ENCODE data around the gene ARL4C.
A peak's percentile ranks its signal among the peaks of the same experiment; 100 is the strongest.

ARL4C gene

GRCh38 chr2:234451242-234451641, 45.6 kb downstream of the ARL4C start:
- H3K79me2 ChIP-seq (ENCODE audit: control insufficient read depth, insufficient read depth, low read length), result no peaks in the 10 kb centered on the region
- no peak overlapping the region for H3K4me2 ChIP-seq (ENCODE audit: low read length)
- no peaks in the 10 kb centered on the region for H3K27me3 ChIP-seq (ENCODE audit: insufficient read depth, low read length, poor library complexity)
- no peak overlapping the region for H3K4me3 ChIP-seq (ENCODE audit: low read length)
- no CpG with 5 or more reads among the region's 2 CpGs for WGBS (ENCODE audit: extremely low coverage, insufficient coverage, low lambda C conversion rate)
- H2AK5ac ChIP-seq (ENCODE audit: low read length), result no peak overlapping the region
- no peak for DNase-seq
- no peak overlapping the region for H2BK15ac ChIP-seq (replicated peaks; ENCODE audit: low read depth)
- no peaks in the 10 kb centered on the region for H3K79me1 ChIP-seq (ENCODE audit: low read length)
- no peaks in the 10 kb centered on the region for H3K36me3 ChIP-seq (ENCODE audit: control insufficient read depth, insufficient read depth, low read length)
- no peak overlapping the region for H4K5ac ChIP-seq (ENCODE audit: low read length)
- no peak overlapping the region for H3K4ac ChIP-seq (ENCODE audit: low read depth, low read length)
- H4K8ac ChIP-seq (ENCODE audit: low read depth, low read length), result no peak overlapping the region
- no peak overlapping the region for H2BK5ac ChIP-seq (ENCODE audit: low read length)
- no peaks in the 10 kb centered on the region for H3K4me1 ChIP-seq (ENCODE audit: control insufficient read depth, low read depth, low read length)
- no peak overlapping the region for H2BK120ac ChIP-seq (ENCODE audit: low read depth, low read length)
- H3K27ac ChIP-seq (ENCODE audit: low read depth, low read length), result no peak overlapping the region
- H3K56ac ChIP-seq (ENCODE audit: low read length), result no peak overlapping the region
- H3K23ac ChIP-seq (ENCODE audit: low read length), result no peak overlapping the region
- H3K9ac ChIP-seq (ENCODE audit: low read length), result no peak overlapping the region
- no peak overlapping the region for H3K18ac ChIP-seq (ENCODE audit: low read length)

GRCh38 chr2:234450431-234451124, 46.3 kb downstream of the ARL4C start:
- Histone ChIP-seq H2AK5ac (ENCODE audit: low read length) (no peak overlapping the region), H4K8ac (ENCODE audit: low read depth, low read length) (no peak overlapping the region), H2BK5ac (ENCODE audit: low read length) (no peak overlapping the region), H3K4ac (ENCODE audit: low read depth, low read length) (no peak overlapping the region), H3K27me3 (ENCODE audit: insufficient read depth, low read length, poor library complexity) (no peaks in the 10 kb centered on the region), H3K4me1 (ENCODE audit: control insufficient read depth, low read depth, low read length) (no peaks in the 10 kb centered on the region), H3K36me3 (ENCODE audit: control insufficient read depth, insufficient read depth, low read length) (no peaks in the 10 kb centered on the region), H3K4me3 (ENCODE audit: low read length) (no peak overlapping the region), H3K9ac (ENCODE audit: low read length) (no peak overlapping the region), H2BK120ac (ENCODE audit: low read depth, low read length) (no peak overlapping the region), H2BK15ac (replicated peaks; ENCODE audit: low read depth) (no peak overlapping the region), H3K18ac (ENCODE audit: low read length) (no peak overlapping the region), H3K79me1 (ENCODE audit: low read length) (no peaks in the 10 kb centered on the region), H3K56ac (ENCODE audit: low read length) (no peak overlapping the region), H4K5ac (ENCODE audit: low read length) (no peak overlapping the region), H3K27ac (ENCODE audit: low read depth, low read length) (no peak overlapping the region), H3K23ac (ENCODE audit: low read length) (no peak overlapping the region), H3K79me2 (ENCODE audit: control insufficient read depth, insufficient read depth, low read length) (no peaks in the 10 kb centered on the region), H3K4me2 (ENCODE audit: low read length) (no peak overlapping the region)
- no peak for DNase-seq
- WGBS (ENCODE audit: extremely low coverage, insufficient coverage, low lambda C conversion rate), result no CpG with 5 or more reads among the region's 6 CpGs

- Histone ChIP-seq H3K79me1 (ENCODE audit: low read length) (no peaks in the 10 kb centered on the region), H2BK120ac (ENCODE audit: low read depth, low read length) (no peak overlapping the region), H2AK5ac (ENCODE audit: low read length) (no peak overlapping the region), H3K4me2 (ENCODE audit: low read length) (no peak overlapping the region), H3K4ac (ENCODE audit: low read depth, low read length) (no peak overlapping the region), H3K79me2 (ENCODE audit: control insufficient read depth, insufficient read depth, low read length) (no peaks in the 10 kb centered on the region), H3K4me1 (ENCODE audit: control insufficient read depth, low read depth, low read length) (no peaks in the 10 kb centered on the region), H3K23ac (ENCODE audit: low read length) (no peak overlapping the region), H4K8ac (ENCODE audit: low read depth, low read length) (peak overlapping the region; percentile 93), H2BK5ac (ENCODE audit: low read length) (no peak overlapping the region), H3K18ac (ENCODE audit: low read length) (peak overlapping the region; percentile 94), H4K5ac (ENCODE audit: low read length) (no peak overlapping the region), H3K56ac (ENCODE audit: low read length) (no peak overlapping the region), H3K9ac (ENCODE audit: low read length) (no peak overlapping the region), H3K27ac (ENCODE audit: low read depth, low read length) (no peak overlapping the region), H3K4me3 (ENCODE audit: low read length) (no peak overlapping the region), H3K36me3 (ENCODE audit: control insufficient read depth, insufficient read depth, low read length) (no peaks in the 10 kb centered on the region), H2BK15ac (replicated peaks; ENCODE audit: low read depth) (no peak overlapping the region), H3K27me3 (ENCODE audit: insufficient read depth, low read length, poor library complexity) (no peaks in the 10 kb centered on the region)
- no CpG with 5 or more reads among the region's 13 CpGs for WGBS (ENCODE audit: extremely low coverage, insufficient coverage, low lambda C conversion rate)
- no peak for DNase-seq
These were observed 48.2 kb downstream of the ARL4C start for GRCh38 chr2:234448506-234449184.

GRCh38 chr2:234447963-234448362, 48.9 kb downstream of the ARL4C start:
- H2BK15ac ChIP-seq (replicated peaks; ENCODE audit: low read depth), result no peak overlapping the region
- H3K79me2 ChIP-seq (ENCODE audit: control insufficient read depth, insufficient read depth, low read length), result no peaks in the 10 kb centered on the region
- no peak overlapping the region for H2BK5ac ChIP-seq (ENCODE audit: low read length)
- no peak overlapping the region for H2BK120ac ChIP-seq (ENCODE audit: low read depth, low read length)
- H3K4me3 ChIP-seq (ENCODE audit: low read length), result no peak overlapping the region
- no peak overlapping the region for H2AK5ac ChIP-seq (ENCODE audit: low read length)
- H3K79me1 ChIP-seq (ENCODE audit: low read length), result no peaks in the 10 kb centered on the region
- H4K5ac ChIP-seq (ENCODE audit: low read length), result no peak overlapping the region
- H3K56ac ChIP-seq (ENCODE audit: low read length), result no peak overlapping the region
- H4K8ac ChIP-seq (ENCODE audit: low read depth, low read length), result no peak overlapping the region
- no peak overlapping the region for H3K23ac ChIP-seq (ENCODE audit: low read length)
- H3K27ac ChIP-seq (ENCODE audit: low read depth, low read length), result no peak overlapping the region
- H3K27me3 ChIP-seq (ENCODE audit: insufficient read depth, low read length, poor library complexity), result no peaks in the 10 kb centered on the region
- no peak for DNase-seq
- H3K9ac ChIP-seq (ENCODE audit: low read length), result no peak overlapping the region
- no CpG with 5 or more reads among the region's 5 CpGs for WGBS (ENCODE audit: extremely low coverage, insufficient coverage, low lambda C conversion rate)
- H3K4me1 ChIP-seq (ENCODE audit: control insufficient read depth, low read depth, low read length), result no peaks in the 10 kb centered on the region
- H3K4me2 ChIP-seq (ENCODE audit: low read length), result no peak overlapping the region
- H3K4ac ChIP-seq (ENCODE audit: low read depth, low read length), result no peak overlapping the region
- no peaks in the 10 kb centered on the region for H3K36me3 ChIP-seq (ENCODE audit: control insufficient read depth, insufficient read depth, low read length)
- peak overlapping the region; percentile 43 for H3K18ac ChIP-seq (ENCODE audit: low read length)

- no CpG with 5 or more reads among the region's 6 CpGs for WGBS (ENCODE audit: extremely low coverage, insufficient coverage, low lambda C conversion rate)
- no peak overlapping the region for H4K5ac ChIP-seq (ENCODE audit: low read length)
- no peak overlapping the region for H3K27ac ChIP-seq (ENCODE audit: low read depth, low read length)
These were observed 49.7 kb downstream of the ARL4C start for GRCh38 chr2:234447189-234447588.

More at GRCh38 chr2:234447189-234447588, 49.7 kb downstream of the ARL4C start:
- Histone ChIP-seq H3K18ac (ENCODE audit: low read length) (no peak overlapping the region), H3K4me3 (ENCODE audit: low read length) (no peak overlapping the region), H4K8ac (ENCODE audit: low read depth, low read length) (no peak overlapping the region), H3K36me3 (ENCODE audit: control insufficient read depth, insufficient read depth, low read length) (no peaks in the 10 kb centered on the region), H2BK120ac (ENCODE audit: low read depth, low read length) (no peak overlapping the region), H3K4ac (ENCODE audit: low read depth, low read length) (no peak overlapping the region), H3K56ac (ENCODE audit: low read length) (no peak overlapping the region), H3K27me3 (ENCODE audit: insufficient read depth, low read length, poor library complexity) (no peaks in the 10 kb centered on the region), H3K4me1 (ENCODE audit: control insufficient read depth, low read depth, low read length) (no peaks in the 10 kb centered on the region), H2BK5ac (ENCODE audit: low read length) (no peak overlapping the region), H3K23ac (ENCODE audit: low read length) (no peak overlapping the region), H3K79me1 (ENCODE audit: low read length) (no peaks in the 10 kb centered on the region), H2AK5ac (ENCODE audit: low read length) (no peak overlapping the region), H2BK15ac (replicated peaks; ENCODE audit: low read depth) (no peak overlapping the region), H3K4me2 (ENCODE audit: low read length) (no peak overlapping the region), H3K9ac (ENCODE audit: low read length) (no peak overlapping the region), H3K79me2 (ENCODE audit: control insufficient read depth, insufficient read depth, low read length) (no peaks in the 10 kb centered on the region)
- no peak for DNase-seq

Data from mesendoderm (in vitro differentiated cells).